PC-3 (cell line): ENCODE measurements around the gene ZFYVE27. TPM values are rescaled to one million over a fixed set of nuclear protein-coding genes. Genes with fewer than 3 reads are reported as not detected.

Experiments used
- ATAC-seq: fragments of 200-7000 bp; cut with Tn5 transposase; 2 replicates; pipeline ENCODE4 v1.9.1; 2020; ENCODE audit warnings: mild to moderate bottlenecking, moderate library complexity
- BruUV-seq: library from RNA; stranded (reverse); fragments of 400-500 nt; replicated peaks from 2 replicates; lab custom pipeline; 2021; lab: Mats Ljungman, UMichigan
- CTCF ChIA-PET: fragments of 300-600 bp; sonication (Branson Sonifier 250); formaldehyde crosslinking; loops from one replicate; lab custom pipeline; 2022; ENCODE audit warnings: antibody characterized with exemption; lab: Charles Lee
- POLR2A ChIA-PET: fragments of 300-600 bp; sonication (Branson Sonifier 250); formaldehyde crosslinking; loops from one replicate; lab custom pipeline; 2022; ENCODE audit warnings: antibody characterized with exemption; ENCODE audit not compliant: unreplicated experiment; lab: Charles Lee
- DNase-seq: peaks from one replicate; pipeline ENCODE4 v3.0.0-alpha.2; 2015
- H2AFZ ChIP-seq: fragments of 300-600 bp; sonication (generic); 2 replicates; pipeline ENCODE4 v1.6.0; 2016; ENCODE audit warnings: antibody characterized with exemption, low read length
- H3F3A ChIP-seq: fragments of 300-600 bp; sonication (generic); one replicate; pipeline ENCODE4 v1.6.0; 2017; ENCODE audit warnings: antibody characterized with exemption, low read length, control low read depth, mild to moderate bottlenecking; ENCODE audit not compliant: unreplicated experiment
- H3K27ac ChIP-seq: fragments of 300-600 bp; sonication (generic); 2 replicates; pipeline ENCODE4 v1.5.1; 2016; ENCODE audit warnings: mild to moderate bottlenecking, low read length
- H3K27me3 ChIP-seq: fragments of 300-600 bp; sonication (generic); 2 replicates; pipeline ENCODE4 v1.6.1; 2016; ENCODE audit warnings: low read length, mixed read lengths
- H3K36me3 ChIP-seq: fragments of 300-600 bp; sonication (generic); 2 replicates; pipeline ENCODE4 v1.6.1; 2016; ENCODE audit warnings: low read depth, mixed run types, low read length, mixed read lengths
- H3K4me1 ChIP-seq: fragments of 300-600 bp; sonication (generic); 2 replicates; pipeline ENCODE4 v1.5.1; 2016; ENCODE audit warnings: low read length; ENCODE audit not compliant: insufficient read depth
- H3K4me2 ChIP-seq: fragments of 300-600 bp; sonication (generic); 2 replicates; pipeline ENCODE4 v1.6.0; 2016; ENCODE audit warnings: low read length
- H3K4me3 ChIP-seq: fragments of 300-600 bp; sonication (generic); 2 replicates; pipeline ENCODE4 v1.5.1; 2016; ENCODE audit warnings: mild to moderate bottlenecking, low read length, mixed read lengths
- H3K79me2 ChIP-seq: fragments of 300-600 bp; sonication (generic); 2 replicates; pipeline ENCODE4 v1.6.1; 2017; ENCODE audit warnings: low read length, mixed read lengths
- H3K9ac ChIP-seq: fragments of 300-600 bp; sonication (generic); 2 replicates; pipeline ENCODE4 v1.6.0; 2016; ENCODE audit warnings: mild to moderate bottlenecking, low read length
- H3K9me2 ChIP-seq: fragments of 300-600 bp; sonication (generic); replicated peaks from 2 replicates; pipeline ENCODE4 v1.6.1; 2016; ENCODE audit warnings: mixed run types, low read length, mixed read lengths
- H3K9me3 ChIP-seq: fragments of 300-600 bp; sonication (generic); 2 replicates; pipeline ENCODE4 v1.6.1; 2016; ENCODE audit warnings: low read length, mixed read lengths
- H4K20me1 ChIP-seq: fragments of 300-600 bp; sonication (generic); 2 replicates; pipeline ENCODE4 v1.6.1; 2016; ENCODE audit warnings: low read length, mixed read lengths
- CTCF ChIP-seq: fragments of 300-600 bp; sonication (generic); conservative IDR thresholded peaks from 2 replicates; pipeline ENCODE4 v1.5.1; 2017; ENCODE audit warnings: antibody characterized with exemption, low read depth, mild to moderate bottlenecking, low read length
- EZH2 ChIP-seq: fragments of 300-600 bp; sonication (generic); IDR thresholded peaks from one replicate; pipeline ENCODE4 v1.6.1; 2017; ENCODE audit warnings: antibody characterized with exemption, mild to moderate bottlenecking, low read length; ENCODE audit not compliant: unreplicated experiment
- EZH2phosphoT487 ChIP-seq: fragments of 300-600 bp; sonication (generic); IDR thresholded peaks from 2 replicates; pipeline ENCODE4 v1.6.1; 2018; ENCODE audit warnings: mild to moderate bottlenecking, antibody characterized with exemption, low read length, borderline replicate concordance
- intact Hi-C: fragments of 100-400 bp; cut with micrococcal nuclease; formaldehyde crosslinking; loops from 2 replicates; pipeline ENCODE4 v1.9.0; 2023
- total RNA-seq: library from RNA; depleted of rRNA; stranded (reverse); fragments of >200 nt; gene quantifications from 2 replicates; pipeline ENCODE4 v1.2.3, GENCODE V29; 2014

The ZFYVE27 gene
- total RNA-seq, 1 experiment from 2014 or later = 13.1 TPM

GRCh38 chr10:97724341-97724941 lies 12.5 kb upstream of the ZFYVE27 start:
- CTCF ChIA-PET = no interaction called here
- no peaks in the 10 kb centered on the region for H3K36me3 ChIP-seq
- no peak for DNase-seq
- H3K9me3 ChIP-seq = no peaks in the 10 kb centered on the region
- no peak overlapping the region for H3K27ac ChIP-seq
- no peak overlapping the region for H3K4me2 ChIP-seq
- peaks cover 4% of the 10 kb centered on the region; the same call in 1 of the 2 replicates for H3K79me2 ChIP-seq
- H3K4me1 ChIP-seq = peaks cover 15% of the 10 kb centered on the region
- no peaks in the 10 kb centered on the region for H3K27me3 ChIP-seq
- POLR2A ChIA-PET = interaction anchor here (0.7 kb wide), 1 partner anchor 8 kb away, joined by 7 read pairs; no protein-coding TSS in a partner anchor
- ATAC-seq = no peak
- H4K20me1 ChIP-seq = no peaks in the 10 kb centered on the region
- H3K9me2 ChIP-seq = no peaks in the 10 kb centered on the region
- TF ChIP-seq EZH2 (no peak), CTCF (no peak), EZH2phosphoT487 (no peak)
- no peak overlapping the region for H3K4me3 ChIP-seq
- H3F3A ChIP-seq = peaks cover 5% of the 10 kb centered on the region
- intact Hi-C loops = no loop called here
- H2AFZ ChIP-seq = no peak overlapping the region
- H3K9ac ChIP-seq = no peak overlapping the region
- no TSS peak for BruUV-seq

- no TSS peak for BruUV-seq
- TF ChIP-seq CTCF = no peak
- TF ChIP-seq EZH2phosphoT487 = no peak
- no peak for TF ChIP-seq EZH2
- Histone ChIP-seq H4K20me1 (no peaks in the 10 kb centered on the region), H3K79me2 (no peaks in the 10 kb centered on the region), H3K4me1 (peaks cover 11% of the 10 kb centered on the region), H3K9ac (no peak overlapping the region), H3K9me2 (no peaks in the 10 kb centered on the region), H3K36me3 (no peaks in the 10 kb centered on the region), H3K4me3 (peak overlapping the region; percentile 55; the same call in 1 of the 2 replicates), H2AFZ (peak overlapping the region; percentile 71), H3F3A (peaks cover 5% of the 10 kb centered on the region), H3K9me3 (no peaks in the 10 kb centered on the region), H3K27me3 (no peaks in the 10 kb centered on the region), H3K4me2 (peak overlapping the region; percentile 83), H3K27ac (peak overlapping the region; percentile 68)
- intact Hi-C loops = loop anchor here (2.0 kb wide), 1 partner anchor 40 kb away; the partner anchor contains the start of gene AVPI1
- CTCF ChIA-PET = interaction anchor here (0.6 to 1.0 kb wide), 4 partner anchors 17 to 195 kb away, joined by 3 to 5 read pairs (median 4); partner anchors contain the start of gene AVPI1
- POLR2A ChIA-PET = interaction anchor here (0.8 to 0.9 kb wide), 2 partner anchors 10 to 40 kb away, joined by 4 to 7 read pairs; partner anchors contain the start of genes AVPI1 and ZFYVE27
- peak; percentile 90 for ATAC-seq
- peak; percentile 73 for DNase-seq
These were observed 10.2 kb upstream of the ZFYVE27 start for GRCh38 chr10:97726636-97727178.

- H2AFZ ChIP-seq = no peak overlapping the region
- H3K4me3 ChIP-seq = no peak overlapping the region
- no peak for DNase-seq
- H3K4me1 ChIP-seq = peaks cover 11% of the 10 kb centered on the region
- H3K9ac ChIP-seq = no peak overlapping the region
- no peaks in the 10 kb centered on the region for H4K20me1 ChIP-seq
- no peak overlapping the region for H3K4me2 ChIP-seq
- H3K9me3 ChIP-seq = no peaks in the 10 kb centered on the region
- BruUV-seq = no TSS peak
- no peak overlapping the region for H3K27ac ChIP-seq
- ChIA-PET POLR2A (no interaction called here), CTCF (no interaction called here)
- TF ChIP-seq EZH2phosphoT487 (no peak), CTCF (no peak)
- ATAC-seq = no peak
- H3K27me3 ChIP-seq = no peaks in the 10 kb centered on the region
- H3K9me2 ChIP-seq = no peaks in the 10 kb centered on the region
- H3F3A ChIP-seq = peaks cover 5% of the 10 kb centered on the region
- intact Hi-C loops = no loop called here
- no peaks in the 10 kb centered on the region for H3K79me2 ChIP-seq
- H3K36me3 ChIP-seq = no peaks in the 10 kb centered on the region
These were observed 7.9 kb upstream of the ZFYVE27 start for GRCh38 chr10:97729014-97729413.
